ENCODE data around the gene INPP4A.

The INPP4A gene

GRCh38 chr2:98543214-98543613 is 98.6 kb downstream of the INPP4A start:
- DNase-seq: no peak

GRCh38 chr2:98543842-98544241 is 99.2 kb downstream of the INPP4A start:
- no peak for DNase-seq

GRCh38 chr2:98545591-98545990 is 100.9 kb downstream of the INPP4A start:
- DNase-seq: no peak

- no peak for DNase-seq
These were observed 101.5 kb downstream of the INPP4A start for GRCh38 chr2:98546186-98546585.

- DNase-seq: no peak
These were observed 102.6 kb downstream of the INPP4A start for GRCh38 chr2:98547092-98547790.

- DNase-seq: no peak
These were observed 104.5 kb downstream of the INPP4A start for GRCh38 chr2:98548920-98549818.

GRCh38 chr2:98550165-98550564 is 105.5 kb downstream of the INPP4A start:
- no peak for DNase-seq

GRCh38 chr2:98551316-98551715 is 106.7 kb downstream of the INPP4A start:
- DNase-seq: no peak

- no peak for DNase-seq
These were observed 108.0 kb downstream of the INPP4A start for GRCh38 chr2:98552499-98553179.

- no peak for DNase-seq
These were observed 109.6 kb downstream of the INPP4A start for GRCh38 chr2:98554116-98554861.

DNA sequence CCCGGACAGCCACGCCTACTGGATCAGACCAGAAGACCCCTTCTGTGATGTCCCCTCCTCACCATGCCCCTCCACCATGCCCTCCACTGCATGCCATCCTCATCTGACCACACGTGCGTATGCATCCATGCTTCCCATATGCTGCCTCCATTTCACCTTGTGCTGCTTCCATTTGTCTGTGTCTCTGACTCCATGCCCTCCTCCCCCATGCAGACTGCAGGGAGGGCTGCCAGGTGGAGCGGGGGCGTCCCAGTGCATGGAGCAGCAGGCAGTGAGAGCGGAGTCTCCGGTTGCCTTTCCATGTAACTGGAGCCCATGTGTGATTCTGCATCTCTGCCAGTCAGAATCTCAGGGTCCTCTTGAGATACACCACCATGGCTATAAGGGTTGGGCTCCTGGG is 111.0 kb downstream of the INPP4A start:
- DNase-seq: no peak

- peak; percentile 17 for DNase-seq
These were observed 111.8 kb downstream of the INPP4A start for GRCh38 chr2:98556344-98557033.

GRCh38 chr2:98558852-98559530 is 114.3 kb downstream of the INPP4A start:
- no peak for DNase-seq

DNA sequence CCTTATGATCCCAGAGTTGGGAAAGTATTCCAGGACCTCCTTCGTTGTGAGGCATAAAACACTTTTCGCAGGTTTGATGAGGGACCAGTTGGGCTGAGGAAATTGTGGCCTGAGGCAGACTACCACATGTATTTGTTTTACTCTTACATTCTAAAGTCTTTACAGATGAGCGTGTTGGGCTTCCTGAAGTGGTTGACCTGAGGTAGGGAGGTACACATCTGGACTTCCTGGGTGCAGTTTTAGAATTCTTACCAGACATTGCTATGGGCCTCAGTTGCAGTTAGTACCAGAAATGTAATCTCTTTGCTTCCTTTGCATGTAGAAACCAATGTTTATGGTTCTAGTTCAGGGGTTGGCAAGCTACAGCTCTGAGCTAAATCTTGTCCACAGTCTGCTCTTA is 114.9 kb downstream of the INPP4A start:
- DNase-seq: no peak

GRCh38 chr2:98560256-98560771 is 115.7 kb downstream of the INPP4A start:
- DNase-seq: no peak

GRCh38 chr2:98561018-98561417 is 116.4 kb downstream of the INPP4A start:
- no peak for DNase-seq

- no peak for DNase-seq
These were observed 117.4 kb downstream of the INPP4A start for GRCh38 chr2:98561902-98562695.

GRCh38 chr2:98563394-98563793 is 118.7 kb downstream of the INPP4A start:
- DNase-seq: no peak

- DNase-seq: no peak
These were observed 120.0 kb downstream of the INPP4A start for GRCh38 chr2:98564541-98565132.

DNA sequence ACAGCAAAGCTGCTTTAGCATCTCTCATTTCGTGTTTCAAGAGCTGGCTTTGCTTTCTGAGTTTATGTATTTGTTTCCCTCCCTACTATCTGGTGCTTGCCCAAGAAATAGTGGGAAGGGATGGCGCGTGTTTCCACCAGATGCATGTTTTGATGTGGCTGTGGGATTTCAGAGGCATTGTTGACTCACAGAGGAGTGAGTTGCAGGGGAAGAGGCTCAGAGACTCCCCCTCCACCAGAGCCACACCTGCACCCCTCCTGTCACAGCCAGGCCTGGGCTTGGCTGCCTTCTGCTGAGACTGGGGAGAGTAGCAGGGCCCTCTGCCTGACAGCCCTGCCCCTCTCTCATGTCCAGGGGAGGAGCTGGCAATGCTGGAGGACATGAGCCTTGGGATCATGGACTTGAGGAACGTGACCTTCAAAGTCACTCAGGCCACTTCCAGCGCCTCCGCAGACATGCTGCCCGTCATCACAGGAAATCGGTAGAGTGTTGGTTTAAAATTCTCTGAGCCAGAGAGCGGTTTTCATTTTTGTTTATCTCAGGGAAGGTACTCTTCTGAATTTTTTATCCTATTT is 120.7 kb downstream of the INPP4A start:
- no peak for DNase-seq
